ENCODE data around the gene ELAVL4.

Gene ELAVL4

GRCh38 chr1:50111503-50111902, 2.8 kb downstream of the ELAVL4 start:
- 69 to 88% methylated on average over 2 to 3 of the region's 3 CpGs for WGBS, 2 experiments
- H3K27ac ChIP-seq (ENCODE audit: insufficient read depth, low read depth, low read length, poor library complexity, severe bottlenecking) = no peak overlapping the region
- no peaks in the 10 kb centered on the region for H3K36me3 ChIP-seq (ENCODE audit: control insufficient read depth, insufficient read depth, low read length)
- no peak overlapping the region for H3K4me3 ChIP-seq (ENCODE audit: insufficient read depth, low read depth, low read length)
- peaks cover 7% of the 10 kb centered on the region for H3K4me1 ChIP-seq (ENCODE audit: control insufficient read depth, insufficient read depth, low read length)
- H3K9me3 ChIP-seq (ENCODE audit: control insufficient read depth, low read length) = no peaks in the 10 kb centered on the region
- H3K27me3 ChIP-seq (ENCODE audit: control insufficient read depth, insufficient read depth, low read length, poor library complexity, severe bottlenecking) = no peaks in the 10 kb centered on the region

GRCh38 chr1:50112193-50112592, 3.5 kb downstream of the ELAVL4 start:
- peaks cover 7% of the 10 kb centered on the region for H3K4me1 ChIP-seq (ENCODE audit: control insufficient read depth, insufficient read depth, low read length)
- WGBS, 2 experiments = 82 to 91% methylated on average over 2 to 3 of the region's 3 CpGs
- H3K9me3 ChIP-seq (ENCODE audit: control insufficient read depth, low read length) = no peaks in the 10 kb centered on the region
- no peak overlapping the region for H3K4me3 ChIP-seq (ENCODE audit: insufficient read depth, low read depth, low read length)
- H3K27ac ChIP-seq (ENCODE audit: insufficient read depth, low read depth, low read length, poor library complexity, severe bottlenecking) = no peak overlapping the region
- no peaks in the 10 kb centered on the region for H3K36me3 ChIP-seq (ENCODE audit: control insufficient read depth, insufficient read depth, low read length)
- no peaks in the 10 kb centered on the region for H3K27me3 ChIP-seq (ENCODE audit: control insufficient read depth, insufficient read depth, low read length, poor library complexity, severe bottlenecking)

- H3K36me3 ChIP-seq (ENCODE audit: control insufficient read depth, insufficient read depth, low read length) = no peaks in the 10 kb centered on the region
- no peak overlapping the region for H3K4me3 ChIP-seq (ENCODE audit: insufficient read depth, low read depth, low read length)
- H3K27ac ChIP-seq (ENCODE audit: insufficient read depth, low read depth, low read length, poor library complexity, severe bottlenecking) = no peak overlapping the region
- no peaks in the 10 kb centered on the region for H3K9me3 ChIP-seq (ENCODE audit: control insufficient read depth, low read length)
- H3K27me3 ChIP-seq (ENCODE audit: control insufficient read depth, insufficient read depth, low read length, poor library complexity, severe bottlenecking) = no peaks in the 10 kb centered on the region
- H3K4me1 ChIP-seq (ENCODE audit: control insufficient read depth, insufficient read depth, low read length) = no peaks in the 10 kb centered on the region
These were observed 14.4 kb downstream of the ELAVL4 start for GRCh38 chr1:50123071-50123470.

GRCh38 chr1:50126927-50127715, 18.4 kb downstream of the ELAVL4 start:
- H3K4me1 ChIP-seq (ENCODE audit: control insufficient read depth, insufficient read depth, low read length) = no peaks in the 10 kb centered on the region
- no peaks in the 10 kb centered on the region for H3K27me3 ChIP-seq (ENCODE audit: control insufficient read depth, insufficient read depth, low read length, poor library complexity, severe bottlenecking)
- no peaks in the 10 kb centered on the region for H3K9me3 ChIP-seq (ENCODE audit: control insufficient read depth, low read length)
- H3K4me3 ChIP-seq (ENCODE audit: insufficient read depth, low read depth, low read length) = no peak overlapping the region
- WGBS, 2 experiments = 66 to 76% methylated on average over 4 to 5 of the region's 5 CpGs
- no peak overlapping the region for H3K27ac ChIP-seq (ENCODE audit: insufficient read depth, low read depth, low read length, poor library complexity, severe bottlenecking)
- H3K36me3 ChIP-seq (ENCODE audit: control insufficient read depth, insufficient read depth, low read length) = no peaks in the 10 kb centered on the region

GRCh38 chr1:50129201-50129600, 20.5 kb downstream of the ELAVL4 start:
- H3K27me3 ChIP-seq (ENCODE audit: control insufficient read depth, insufficient read depth, low read length, poor library complexity, severe bottlenecking) = no peaks in the 10 kb centered on the region
- no peaks in the 10 kb centered on the region for H3K4me1 ChIP-seq (ENCODE audit: control insufficient read depth, insufficient read depth, low read length)
- 78 to 79% methylated on average over 1 of the region's 1 CpG for WGBS, 2 experiments
- no peaks in the 10 kb centered on the region for H3K9me3 ChIP-seq (ENCODE audit: control insufficient read depth, low read length)
- H3K36me3 ChIP-seq (ENCODE audit: control insufficient read depth, insufficient read depth, low read length) = no peaks in the 10 kb centered on the region
- H3K4me3 ChIP-seq (ENCODE audit: insufficient read depth, low read depth, low read length) = no peak overlapping the region
- no peak overlapping the region for H3K27ac ChIP-seq (ENCODE audit: insufficient read depth, low read depth, low read length, poor library complexity, severe bottlenecking)

- Histone ChIP-seq H3K4me1 (ENCODE audit: control insufficient read depth, insufficient read depth, low read length) (no peaks in the 10 kb centered on the region), H3K27me3 (ENCODE audit: control insufficient read depth, insufficient read depth, low read length, poor library complexity, severe bottlenecking) (no peaks in the 10 kb centered on the region)
- WGBS, 2 experiments = 91 to 93% methylated on average over 3 of the region's 3 CpGs
These were observed 23.7 kb downstream of the ELAVL4 start for GRCh38 chr1:50132347-50132894.

GRCh38 chr1:50135716-50136115, 27.0 kb downstream of the ELAVL4 start:
- no peaks in the 10 kb centered on the region for H3K9me3 ChIP-seq (ENCODE audit: control insufficient read depth, low read length)
- H3K4me1 ChIP-seq (ENCODE audit: control insufficient read depth, insufficient read depth, low read length) = no peaks in the 10 kb centered on the region
- 89% methylated on average over 2 of the region's 2 CpGs for WGBS, 2 experiments

More at GRCh38 chr1:50132347-50132894, 23.7 kb downstream of the ELAVL4 start:
- H3K27ac ChIP-seq (ENCODE audit: insufficient read depth, low read depth, low read length, poor library complexity, severe bottlenecking) = no peak overlapping the region
- H3K4me3 ChIP-seq (ENCODE audit: insufficient read depth, low read depth, low read length) = no peak overlapping the region
- H3K36me3 ChIP-seq (ENCODE audit: control insufficient read depth, insufficient read depth, low read length) = no peaks in the 10 kb centered on the region
- H3K9me3 ChIP-seq (ENCODE audit: control insufficient read depth, low read length) = no peaks in the 10 kb centered on the region

GRCh38 chr1:50139339-50140181, 30.8 kb downstream of the ELAVL4 start:
- no peak overlapping the region for H3K4me3 ChIP-seq (ENCODE audit: insufficient read depth, low read depth, low read length)
- 80 to 89% methylated on average over 10 of the region's 10 CpGs for WGBS, 2 experiments
- H3K27ac ChIP-seq (ENCODE audit: insufficient read depth, low read depth, low read length, poor library complexity, severe bottlenecking) = no peak overlapping the region
- H3K9me3 ChIP-seq (ENCODE audit: control insufficient read depth, low read length) = no peaks in the 10 kb centered on the region
- no peaks in the 10 kb centered on the region for H3K36me3 ChIP-seq (ENCODE audit: control insufficient read depth, insufficient read depth, low read length)
- H3K27me3 ChIP-seq (ENCODE audit: control insufficient read depth, insufficient read depth, low read length, poor library complexity, severe bottlenecking) = no peaks in the 10 kb centered on the region
- H3K4me1 ChIP-seq (ENCODE audit: control insufficient read depth, insufficient read depth, low read length) = no peaks in the 10 kb centered on the region

More at GRCh38 chr1:50135716-50136115, 27.0 kb downstream of the ELAVL4 start:
- no peaks in the 10 kb centered on the region for H3K36me3 ChIP-seq (ENCODE audit: control insufficient read depth, insufficient read depth, low read length)
- no peak overlapping the region for H3K4me3 ChIP-seq (ENCODE audit: insufficient read depth, low read depth, low read length)
- H3K27ac ChIP-seq (ENCODE audit: insufficient read depth, low read depth, low read length, poor library complexity, severe bottlenecking) = no peak overlapping the region
- no peaks in the 10 kb centered on the region for H3K27me3 ChIP-seq (ENCODE audit: control insufficient read depth, insufficient read depth, low read length, poor library complexity, severe bottlenecking)

GRCh38 chr1:50140182-50140447, 31.4 kb downstream of the ELAVL4 start:
- Histone ChIP-seq H3K4me3 (ENCODE audit: insufficient read depth, low read depth, low read length) (no peak overlapping the region), H3K27me3 (ENCODE audit: control insufficient read depth, insufficient read depth, low read length, poor library complexity, severe bottlenecking) (no peaks in the 10 kb centered on the region), H3K36me3 (ENCODE audit: control insufficient read depth, insufficient read depth, low read length) (no peaks in the 10 kb centered on the region), H3K27ac (ENCODE audit: insufficient read depth, low read depth, low read length, poor library complexity, severe bottlenecking) (no peak overlapping the region), H3K4me1 (ENCODE audit: control insufficient read depth, insufficient read depth, low read length) (no peaks in the 10 kb centered on the region), H3K9me3 (ENCODE audit: control insufficient read depth, low read length) (no peaks in the 10 kb centered on the region)
- 80 to 100% methylated on average over 1 of the region's 1 CpG for WGBS, 2 experiments

- H3K36me3 ChIP-seq (ENCODE audit: control insufficient read depth, insufficient read depth, low read length) = no peaks in the 10 kb centered on the region
- H3K27ac ChIP-seq (ENCODE audit: insufficient read depth, low read depth, low read length, poor library complexity, severe bottlenecking) = no peak overlapping the region
- H3K4me3 ChIP-seq (ENCODE audit: insufficient read depth, low read depth, low read length) = no peak overlapping the region
- no peaks in the 10 kb centered on the region for H3K27me3 ChIP-seq (ENCODE audit: control insufficient read depth, insufficient read depth, low read length, poor library complexity, severe bottlenecking)
- WGBS, 2 experiments = 83 to 94% methylated on average over 3 of the region's 4 CpGs
- H3K4me1 ChIP-seq (ENCODE audit: control insufficient read depth, insufficient read depth, low read length) = no peaks in the 10 kb centered on the region
- H3K9me3 ChIP-seq (ENCODE audit: control insufficient read depth, low read length) = no peaks in the 10 kb centered on the region
These were observed 38.6 kb downstream of the ELAVL4 start for GRCh38 chr1:50147191-50147850.

Data from ectodermal cell (in vitro differentiated cells).